Myocyte (in vitro differentiated cells): ENCODE measurements around the gene EBNA1BP2. TPM values are rescaled to one million over a fixed set of nuclear protein-coding genes. Genes with fewer than 3 reads are reported as not detected.
"Not testable (repeated sequence)": the region's sequence is repeated elsewhere in the genome, so short reads cannot be mapped to it uniquely, and the experiment has no call there.

ENCODE experiments used
- DNase-seq: peaks from one replicate; pipeline ENCODE4 v3.0.0-alpha.2; 2012; ENCODE audit warnings: low read depth
- total RNA-seq: library from RNA; depleted of rRNA; stranded (reverse); fragments of >200 nt; gene quantifications from 2 replicates; pipeline ENCODE4 v1.2.3, GENCODE V29; 2014

EBNA1BP2 gene
- total RNA-seq, 1 donor from 2014 or later = 74.0 TPM

DNA sequence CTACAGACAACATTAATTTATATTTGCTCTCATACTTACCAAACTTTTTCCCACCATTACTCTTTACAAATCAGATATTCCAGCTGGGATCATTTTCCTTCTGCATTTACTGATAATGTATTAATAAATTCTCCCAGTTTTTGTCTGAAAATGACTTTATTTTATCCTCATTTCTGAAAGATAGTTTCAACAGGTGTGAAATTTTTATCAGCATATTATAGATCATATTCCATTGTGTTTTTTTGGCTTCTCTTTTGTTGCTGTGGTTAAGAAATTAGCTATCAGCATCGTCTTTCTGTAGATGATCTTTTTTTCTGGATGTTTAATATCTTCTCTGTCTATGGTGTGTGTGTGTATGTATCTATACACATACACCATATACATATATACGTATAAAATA lies 2.8 kb upstream of the EBNA1BP2 start:
- no peak for DNase-seq

GRCh38 chr1:43172527-43172972 lies 460 bp upstream of the EBNA1BP2 start:
- peak; percentile 89 for DNase-seq

GRCh38 chr1:43171312-43171875 lies 696 bp downstream of the EBNA1BP2 start:
- DNase-seq = peak; percentile 1

DNA sequence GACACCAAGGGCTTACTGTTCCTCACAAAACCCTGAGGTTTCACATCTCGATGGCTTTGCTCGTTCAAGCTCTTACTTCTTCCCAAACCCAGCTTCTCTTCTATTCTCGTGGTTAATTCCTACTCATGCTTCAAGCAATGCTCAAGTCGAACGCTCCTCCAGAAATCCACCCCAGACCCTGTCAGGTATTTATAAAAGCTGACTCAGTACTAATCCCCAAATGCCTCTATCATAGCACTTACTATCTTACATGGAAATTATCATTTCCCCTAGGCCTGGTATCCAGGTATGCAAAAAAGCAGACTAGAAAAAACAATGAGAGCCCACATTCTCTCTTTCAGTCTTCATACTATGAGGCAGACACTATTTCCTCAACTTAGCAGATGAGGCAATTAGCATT lies 6.3 kb downstream of the EBNA1BP2 start:
- no peak for DNase-seq

DNA sequence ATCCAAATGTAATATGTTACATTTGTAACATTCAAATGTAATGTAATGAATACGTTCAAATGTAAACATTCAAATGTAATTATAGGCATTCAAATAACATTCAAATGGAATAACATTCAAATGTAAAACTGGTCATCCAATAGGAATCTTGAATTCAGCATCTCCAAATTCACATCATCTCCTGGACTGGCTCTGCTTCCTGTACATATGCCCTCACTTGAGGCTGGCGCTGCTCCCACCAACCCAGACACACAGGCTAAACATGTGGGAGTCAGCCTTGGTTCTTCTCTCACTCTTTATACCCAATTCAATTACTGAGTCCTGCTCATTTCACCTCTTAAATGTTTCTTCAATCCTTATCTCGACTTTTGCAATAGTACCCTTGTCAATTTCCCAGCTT lies 6.9 kb downstream of the EBNA1BP2 start:
- no peak for DNase-seq

DNA sequence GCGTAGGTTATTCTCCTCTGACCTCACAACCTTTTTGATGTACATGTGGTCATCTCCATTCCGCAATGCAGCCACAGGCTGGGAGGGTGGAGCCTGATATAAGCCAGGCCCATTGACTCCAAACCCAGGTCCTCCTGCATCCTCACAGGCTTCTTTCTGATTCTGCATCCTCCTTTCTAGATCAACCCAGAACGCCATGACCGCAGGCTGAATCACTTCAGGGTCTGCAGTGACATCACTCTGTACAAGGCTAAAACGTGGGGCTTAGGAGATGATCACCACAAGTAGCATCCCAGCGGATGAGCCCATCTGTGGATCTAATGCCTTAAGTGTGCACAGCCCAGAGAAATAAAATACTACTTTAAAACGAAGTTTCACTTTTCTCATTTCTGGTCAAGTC lies 16.1 kb downstream of the EBNA1BP2 start:
- DNase-seq = no peak

GRCh38 chr1:43153443-43153842 lies 18.6 kb downstream of the EBNA1BP2 start:
- DNase-seq = no peak

DNA sequence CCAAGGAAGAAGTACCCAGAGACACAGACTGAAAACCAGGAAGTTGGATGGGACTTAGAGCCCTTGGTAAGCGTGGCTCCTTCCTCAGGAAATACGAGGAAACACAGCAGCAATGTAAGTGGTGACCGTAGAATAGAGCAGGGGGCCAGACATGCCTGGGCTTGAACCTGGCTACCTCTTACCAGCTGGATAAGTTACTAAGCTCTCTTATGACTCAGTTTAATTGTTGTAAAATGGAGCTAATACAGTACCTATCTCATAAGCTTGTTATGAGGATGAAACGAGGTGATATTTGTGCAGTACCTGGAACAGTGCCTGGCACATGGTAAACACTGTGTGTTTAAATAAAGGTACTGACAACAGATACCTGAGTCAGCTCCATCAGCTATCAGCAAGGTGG lies 19.2 kb downstream of the EBNA1BP2 start:
- no peak for DNase-seq

DNA sequence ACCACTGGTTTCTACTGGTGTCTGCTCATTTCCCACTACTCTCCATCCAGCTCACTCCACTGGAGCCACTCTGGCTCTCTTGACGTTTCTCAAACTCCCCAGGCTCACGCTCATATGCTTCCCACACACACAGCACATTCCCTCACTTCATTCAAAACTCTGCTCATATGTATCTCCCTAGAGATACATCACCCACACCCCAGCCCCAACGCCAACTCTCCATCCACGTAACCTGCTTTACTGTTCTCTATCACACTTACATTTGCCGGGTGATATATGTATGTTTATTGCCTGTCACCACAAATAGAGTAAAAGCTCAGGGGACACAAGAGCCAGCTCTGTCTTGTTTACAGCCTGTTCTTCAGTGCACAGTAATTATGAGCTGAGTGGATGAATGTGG lies 22.2 kb downstream of the EBNA1BP2 start:
- no peak for DNase-seq

DNA sequence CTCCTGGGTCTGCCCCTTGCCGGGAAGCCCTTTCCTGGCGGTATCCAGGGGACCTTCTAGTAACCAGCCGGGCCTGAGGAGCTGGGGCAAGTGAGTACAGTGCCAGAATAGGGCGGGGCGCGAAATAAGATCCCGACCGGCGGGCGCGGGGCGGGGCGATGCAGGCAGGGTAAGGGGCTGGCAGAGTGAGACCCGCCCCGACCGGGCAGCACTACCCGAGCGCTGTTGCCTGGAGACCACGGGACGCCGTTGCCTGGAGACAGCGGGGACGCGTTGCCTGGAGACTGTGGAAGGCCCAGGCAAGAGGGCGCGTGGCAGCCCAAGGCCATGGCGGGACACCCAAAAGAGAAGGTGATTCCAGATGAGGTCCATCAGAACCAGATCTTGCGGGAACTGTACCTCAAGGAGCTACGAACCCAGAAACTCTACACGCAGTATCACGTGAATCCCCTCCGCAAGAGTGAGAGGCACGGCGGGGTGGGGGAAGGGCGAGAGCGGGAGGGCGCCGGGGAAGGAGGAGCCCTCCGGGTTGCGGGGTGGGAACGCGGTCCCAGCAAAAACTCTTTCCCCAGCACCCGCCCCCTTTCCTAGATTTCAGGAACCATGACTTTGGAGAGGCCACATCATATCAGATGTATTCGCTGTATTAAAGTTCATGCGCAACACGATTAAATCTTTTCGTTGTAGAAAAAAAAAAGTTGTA lies 24.3 kb downstream of the EBNA1BP2 start:
- DNase-seq = peak; percentile 77

- peak; percentile 10 for DNase-seq
Observed at GRCh38 chr1:43144237-43144636, 27.9 kb downstream of the EBNA1BP2 start.

DNA sequence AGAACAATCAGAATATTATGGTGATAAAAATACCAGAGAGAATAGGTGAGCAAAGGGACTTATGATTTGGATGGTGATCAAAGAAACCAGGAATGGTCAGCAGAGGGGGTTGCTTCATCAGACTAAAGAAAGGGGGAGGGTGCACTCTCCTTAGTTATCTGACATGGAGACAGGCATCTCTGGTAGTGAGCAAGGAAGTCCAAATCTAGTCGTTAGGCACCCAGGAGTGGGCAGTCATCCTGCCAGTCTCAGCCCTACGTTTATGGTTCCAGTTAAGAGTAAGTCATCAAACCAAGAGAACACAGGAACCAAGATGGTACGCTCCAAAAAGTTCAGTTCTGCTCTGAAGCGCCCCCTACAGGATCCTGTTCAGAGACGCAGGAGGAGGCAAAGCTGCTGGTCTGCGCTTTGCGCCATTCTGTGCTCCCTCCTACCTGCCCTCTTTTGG lies 28.6 kb downstream of the EBNA1BP2 start:
- DNase-seq = no peak

GRCh38 chr1:43140583-43140982 lies 31.5 kb downstream of the EBNA1BP2 start:
- DNase-seq = no peak

- DNase-seq = no peak
Observed at GRCh38 chr1:43140010-43140409, 32.1 kb downstream of the EBNA1BP2 start.

DNA sequence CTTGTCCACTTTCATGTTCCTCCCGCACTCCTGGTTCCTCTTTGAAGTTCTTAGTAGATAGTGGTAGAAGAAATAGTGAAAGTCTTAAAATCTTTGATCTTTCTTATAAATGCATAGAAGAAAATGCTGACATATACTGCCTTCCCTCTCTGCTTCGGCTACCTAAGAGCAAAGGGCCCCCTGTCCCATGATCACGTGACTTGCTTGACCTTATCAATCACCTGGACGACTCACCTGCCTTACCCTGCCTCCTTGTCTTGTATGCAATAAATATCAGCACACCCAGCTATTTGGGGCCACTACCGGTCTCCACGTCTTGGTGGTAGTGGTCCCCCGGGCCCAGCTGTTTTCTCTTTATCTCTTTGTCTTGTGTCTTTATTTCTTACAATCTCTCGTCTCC lies 32.8 kb downstream of the EBNA1BP2 start:
- not testable (repeated sequence) for DNase-seq

GRCh38 chr1:43137445-43138052 lies 34.5 kb downstream of the EBNA1BP2 start:
- peak; percentile 93 for DNase-seq

- DNase-seq = no peak
Observed at GRCh38 chr1:43135857-43136781, 36.0 kb downstream of the EBNA1BP2 start.

GRCh38 chr1:43134640-43135039 lies 37.5 kb downstream of the EBNA1BP2 start:
- DNase-seq = no peak

DNA sequence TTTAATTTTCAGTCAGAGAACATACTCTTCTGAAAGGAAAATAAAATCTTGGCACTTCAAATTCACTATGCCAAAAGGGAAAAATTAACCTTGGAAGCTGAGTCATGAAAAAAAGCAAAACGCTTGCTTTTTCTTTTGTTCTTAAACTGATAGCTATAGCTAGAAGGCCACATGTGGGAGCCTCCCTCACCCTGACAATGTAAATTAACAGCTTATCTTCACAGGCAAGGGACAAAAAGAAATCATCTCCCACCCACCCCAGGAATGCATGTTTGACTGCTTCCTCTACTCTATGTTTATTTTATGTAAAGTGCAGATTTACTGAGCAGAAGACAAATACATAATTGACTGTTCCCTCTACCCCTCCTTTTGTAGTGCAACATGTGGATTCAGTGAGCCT lies 38.0 kb downstream of the EBNA1BP2 start:
- DNase-seq = no peak

DNA sequence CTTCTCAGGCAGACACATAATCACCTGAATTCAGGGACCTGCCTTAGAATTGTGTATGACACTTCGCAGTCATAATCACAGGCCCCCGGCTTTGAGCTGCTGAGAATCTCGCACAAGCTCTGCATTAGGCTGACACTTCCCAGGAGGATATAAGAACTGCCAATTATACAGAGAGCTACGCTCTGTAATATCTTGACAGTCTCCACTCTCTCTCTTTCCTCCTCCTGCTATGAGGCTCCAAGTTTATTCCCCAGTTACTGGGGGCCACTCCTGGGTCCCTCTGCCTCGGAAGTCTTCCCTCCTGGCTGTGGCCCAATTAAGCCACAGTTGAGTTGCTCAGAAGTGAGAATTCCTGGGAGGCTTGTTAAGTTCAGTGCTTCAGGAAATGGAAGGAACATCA lies 42.7 kb downstream of the EBNA1BP2 start:
- DNase-seq = no peak

GRCh38 chr1:43128816-43129215 lies 43.3 kb downstream of the EBNA1BP2 start:
- no peak for DNase-seq

- no peak for DNase-seq
Observed at GRCh38 chr1:43123031-43123430, 49.1 kb downstream of the EBNA1BP2 start.
